ENCODE results near the gene LRMDA. TPM values are rescaled to one million over a fixed set of nuclear protein-coding genes. Genes with fewer than 3 reads are reported as not detected.

LRMDA gene
- total RNA-seq, 2 experiments from 2014 or later: not detected

- no peak for DNase-seq
- Mint-ChIP-seq H3K36me3 (ENCODE audit: low read depth) (no peaks in the 10 kb centered on the region), H3K27ac (no peak overlapping the region), H3K4me3 (no peak overlapping the region), H3K9me3 (no peaks in the 10 kb centered on the region), H3K27me3 (ENCODE audit: low read depth) (no peaks in the 10 kb centered on the region), H3K4me1 (ENCODE audit: low read depth) (no peaks in the 10 kb centered on the region)
- intact Hi-C loops (cut with micrococcal nuclease): no loop called here
- CTCF ChIA-PET: no interaction called here
Observed at GRCh38 chr10:76086170-76086760, 654.8 kb downstream of the LRMDA start.

GRCh38 chr10:76086761-76087639 is 655.6 kb downstream of the LRMDA start:
- H3K9me3 Mint-ChIP-seq: no peaks in the 10 kb centered on the region
- H3K27ac Mint-ChIP-seq: no peak overlapping the region

DNA sequence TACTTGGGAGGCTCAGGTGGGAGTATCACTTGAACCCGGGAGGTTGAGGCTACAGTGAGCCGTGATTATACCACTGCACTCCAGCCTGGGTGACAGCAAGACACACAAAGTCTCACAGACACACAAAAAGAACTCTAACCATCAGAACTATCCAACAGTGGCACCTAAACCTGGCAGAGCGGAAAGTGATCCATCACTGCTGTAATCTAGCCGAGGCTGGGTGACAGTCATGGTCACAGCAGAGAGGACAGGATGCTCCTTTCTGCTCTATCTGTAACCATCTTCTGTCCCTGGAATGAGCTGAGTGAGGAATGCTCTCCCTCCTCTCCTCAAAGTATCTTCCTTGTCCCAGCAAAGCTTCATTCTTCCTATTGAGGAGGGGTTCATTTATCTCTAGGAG is 656.6 kb downstream of the LRMDA start:
- Mint-ChIP-seq H3K9me3 (no peaks in the 10 kb centered on the region), H3K4me3 (no peak overlapping the region), H3K4me1 (ENCODE audit: low read depth) (no peaks in the 10 kb centered on the region), H3K27ac (no peak overlapping the region), H3K27me3 (ENCODE audit: low read depth) (no peaks in the 10 kb centered on the region), H3K36me3 (ENCODE audit: low read depth) (no peaks in the 10 kb centered on the region)
- intact Hi-C loops (cut with micrococcal nuclease): no loop called here
- DNase-seq: no peak
- CTCF ChIA-PET: no interaction called here

More at GRCh38 chr10:76086761-76087639, 655.6 kb downstream of the LRMDA start:
- no peaks in the 10 kb centered on the region for H3K36me3 Mint-ChIP-seq (ENCODE audit: low read depth)
- H3K4me3 Mint-ChIP-seq: no peak overlapping the region
- CTCF ChIA-PET: no interaction called here
- H3K4me1 Mint-ChIP-seq (ENCODE audit: low read depth): no peaks in the 10 kb centered on the region
- H3K27me3 Mint-ChIP-seq (ENCODE audit: low read depth): no peaks in the 10 kb centered on the region
- intact Hi-C loops (cut with micrococcal nuclease): no loop called here
- no peak for DNase-seq

DNA sequence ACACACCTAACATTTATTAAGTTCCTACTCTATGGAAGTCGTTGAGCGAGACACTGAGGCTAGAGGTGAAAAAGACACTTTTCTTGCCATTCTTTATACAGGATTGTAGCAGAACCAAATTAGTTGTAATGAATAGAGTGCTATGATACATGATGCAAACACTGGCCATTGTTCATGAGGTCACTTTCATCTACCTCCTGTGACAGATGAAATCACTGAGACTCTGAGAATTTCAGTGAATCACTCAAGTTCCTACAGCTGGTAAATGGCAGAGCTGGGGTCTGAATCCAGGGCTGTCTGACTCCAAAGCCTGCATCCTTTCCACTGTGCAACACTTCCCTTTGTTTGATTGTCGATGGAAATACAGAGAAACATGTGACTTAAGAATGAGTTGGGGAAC is 657.6 kb downstream of the LRMDA start:
- intact Hi-C loops (cut with micrococcal nuclease): no loop called here
- H3K36me3 Mint-ChIP-seq (ENCODE audit: low read depth): no peaks in the 10 kb centered on the region
- H3K9me3 Mint-ChIP-seq: no peaks in the 10 kb centered on the region
- H3K27me3 Mint-ChIP-seq (ENCODE audit: low read depth): no peaks in the 10 kb centered on the region
- H3K27ac Mint-ChIP-seq: no peak overlapping the region
- H3K4me3 Mint-ChIP-seq: no peak overlapping the region
- no peak for DNase-seq
- CTCF ChIA-PET: no interaction called here
- H3K4me1 Mint-ChIP-seq (ENCODE audit: low read depth): no peaks in the 10 kb centered on the region

- H3K9me3 Mint-ChIP-seq: no peaks in the 10 kb centered on the region
- no peaks in the 10 kb centered on the region for H3K4me1 Mint-ChIP-seq (ENCODE audit: low read depth)
- no peak overlapping the region for H3K27ac Mint-ChIP-seq
- H3K27me3 Mint-ChIP-seq (ENCODE audit: low read depth): no peaks in the 10 kb centered on the region
- no peak overlapping the region for H3K4me3 Mint-ChIP-seq
- CTCF ChIA-PET: no interaction called here
- no peak for DNase-seq
- intact Hi-C loops (cut with micrococcal nuclease): no loop called here
- no peaks in the 10 kb centered on the region for H3K36me3 Mint-ChIP-seq (ENCODE audit: low read depth)
Observed at GRCh38 chr10:76089556-76090180, 658.2 kb downstream of the LRMDA start.

GRCh38 chr10:76091926-76092325 is 660.5 kb downstream of the LRMDA start:
- no peaks in the 10 kb centered on the region for H3K27me3 Mint-ChIP-seq (ENCODE audit: low read depth)
- no peaks in the 10 kb centered on the region for H3K36me3 Mint-ChIP-seq (ENCODE audit: low read depth)
- no peak overlapping the region for H3K27ac Mint-ChIP-seq
- no peak overlapping the region for H3K4me3 Mint-ChIP-seq
- no peak for DNase-seq
- H3K9me3 Mint-ChIP-seq: no peaks in the 10 kb centered on the region
- H3K4me1 Mint-ChIP-seq (ENCODE audit: low read depth): no peaks in the 10 kb centered on the region
- CTCF ChIA-PET: no interaction called here
- intact Hi-C loops (cut with micrococcal nuclease): no loop called here

DNA sequence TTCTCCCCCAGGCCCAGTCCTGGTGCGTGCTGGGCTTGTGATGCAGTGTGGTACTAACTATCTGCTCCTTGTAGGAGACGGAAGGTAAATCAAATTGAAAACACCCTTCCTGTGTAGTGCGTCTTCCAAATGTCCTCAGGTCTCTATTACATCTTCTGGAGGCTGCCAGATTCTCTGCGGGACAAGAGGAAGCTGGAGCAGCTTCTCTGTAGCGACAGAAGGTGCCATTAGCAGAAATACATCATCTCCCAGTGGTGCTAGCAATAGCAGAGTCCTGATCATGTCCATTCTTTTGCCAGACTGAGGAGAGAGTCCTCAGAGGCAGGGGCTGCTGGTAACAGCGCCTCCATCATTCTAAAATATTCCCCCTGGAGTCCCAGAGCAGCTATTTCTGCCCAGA is 675.2 kb downstream of the LRMDA start:
- Mint-ChIP-seq H3K4me3 (no peak overlapping the region), H3K27ac (no peak overlapping the region), H3K27me3 (ENCODE audit: low read depth) (no peaks in the 10 kb centered on the region), H3K9me3 (no peaks in the 10 kb centered on the region), H3K36me3 (ENCODE audit: low read depth) (no peaks in the 10 kb centered on the region), H3K4me1 (ENCODE audit: low read depth) (no peaks in the 10 kb centered on the region)
- CTCF ChIA-PET: no interaction called here
- DNase-seq: no peak
- intact Hi-C loops (cut with micrococcal nuclease): no loop called here

DNA sequence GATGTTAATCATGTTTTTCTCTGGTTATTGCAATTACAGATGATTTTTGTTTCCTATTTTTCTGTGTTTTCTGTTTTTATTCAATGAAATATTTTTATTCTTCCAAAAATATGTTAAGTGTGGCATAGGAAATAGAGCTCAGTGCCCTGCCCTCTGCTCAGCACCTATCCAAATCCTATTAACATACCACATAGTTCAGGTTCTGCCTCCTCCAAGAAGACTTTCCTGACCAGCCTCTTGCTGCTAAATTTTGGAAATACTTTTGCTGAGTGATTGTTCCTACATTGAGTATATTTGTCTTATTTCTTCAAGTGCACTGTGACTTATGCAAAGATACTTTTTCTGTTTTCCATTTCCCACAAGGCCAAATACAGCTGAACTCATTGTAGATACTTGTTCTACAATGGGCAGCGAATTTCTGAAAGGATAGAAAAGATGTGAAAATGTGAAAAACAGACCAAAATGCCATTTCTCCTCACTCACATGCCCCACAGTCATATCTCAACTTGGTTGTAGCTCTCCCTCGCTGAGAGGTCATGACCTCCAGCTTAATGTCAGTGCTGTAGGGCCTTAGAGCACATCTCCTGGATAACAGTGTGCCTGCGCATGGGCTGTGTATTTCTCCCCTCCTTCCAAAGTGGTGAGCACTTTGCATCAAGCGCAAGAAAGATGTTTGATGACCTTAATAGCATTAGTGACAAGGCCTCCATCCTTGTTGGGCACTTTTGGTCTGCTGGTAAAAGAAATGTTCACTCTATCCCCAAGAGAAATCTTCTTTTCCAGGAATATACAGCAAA is 677.3 kb downstream of the LRMDA start:
- no peaks in the 10 kb centered on the region for H3K36me3 Mint-ChIP-seq (ENCODE audit: low read depth)
- H3K9me3 Mint-ChIP-seq: no peaks in the 10 kb centered on the region
- no peaks in the 10 kb centered on the region for H3K4me1 Mint-ChIP-seq (ENCODE audit: low read depth)
- no peak overlapping the region for H3K4me3 Mint-ChIP-seq
- intact Hi-C loops (cut with micrococcal nuclease): no loop called here
- CTCF ChIA-PET: no interaction called here
- DNase-seq: no peak
- no peak overlapping the region for H3K27ac Mint-ChIP-seq
- H3K27me3 Mint-ChIP-seq (ENCODE audit: low read depth): peaks cover 4% of the 10 kb centered on the region

DNA sequence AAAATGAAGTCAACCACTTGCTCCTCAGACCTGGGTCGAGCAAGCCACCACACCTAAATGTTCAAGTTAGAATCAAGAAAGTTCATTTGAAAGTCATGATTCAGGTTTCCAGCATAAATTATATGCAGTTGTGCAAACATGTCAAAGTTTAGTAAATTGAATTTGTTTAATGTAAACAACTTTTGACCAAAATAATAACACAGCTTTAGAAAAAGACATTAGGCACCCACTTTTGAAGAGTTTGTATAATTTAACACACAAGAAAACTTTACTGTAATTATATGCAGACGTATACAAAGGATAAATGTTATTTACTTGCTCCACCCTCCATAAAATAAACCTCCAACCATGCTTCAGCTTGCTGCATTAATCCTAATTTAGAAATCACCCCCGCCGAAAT is 680.0 kb downstream of the LRMDA start:
- Mint-ChIP-seq H3K4me3 (no peak overlapping the region), H3K4me1 (ENCODE audit: low read depth) (no peaks in the 10 kb centered on the region), H3K27me3 (ENCODE audit: low read depth) (peaks cover 6% of the 10 kb centered on the region), H3K36me3 (ENCODE audit: low read depth) (no peaks in the 10 kb centered on the region), H3K9me3 (no peaks in the 10 kb centered on the region), H3K27ac (no peak overlapping the region)
- DNase-seq: no peak
- intact Hi-C loops (cut with micrococcal nuclease): no loop called here
- CTCF ChIA-PET: no interaction called here

DNA sequence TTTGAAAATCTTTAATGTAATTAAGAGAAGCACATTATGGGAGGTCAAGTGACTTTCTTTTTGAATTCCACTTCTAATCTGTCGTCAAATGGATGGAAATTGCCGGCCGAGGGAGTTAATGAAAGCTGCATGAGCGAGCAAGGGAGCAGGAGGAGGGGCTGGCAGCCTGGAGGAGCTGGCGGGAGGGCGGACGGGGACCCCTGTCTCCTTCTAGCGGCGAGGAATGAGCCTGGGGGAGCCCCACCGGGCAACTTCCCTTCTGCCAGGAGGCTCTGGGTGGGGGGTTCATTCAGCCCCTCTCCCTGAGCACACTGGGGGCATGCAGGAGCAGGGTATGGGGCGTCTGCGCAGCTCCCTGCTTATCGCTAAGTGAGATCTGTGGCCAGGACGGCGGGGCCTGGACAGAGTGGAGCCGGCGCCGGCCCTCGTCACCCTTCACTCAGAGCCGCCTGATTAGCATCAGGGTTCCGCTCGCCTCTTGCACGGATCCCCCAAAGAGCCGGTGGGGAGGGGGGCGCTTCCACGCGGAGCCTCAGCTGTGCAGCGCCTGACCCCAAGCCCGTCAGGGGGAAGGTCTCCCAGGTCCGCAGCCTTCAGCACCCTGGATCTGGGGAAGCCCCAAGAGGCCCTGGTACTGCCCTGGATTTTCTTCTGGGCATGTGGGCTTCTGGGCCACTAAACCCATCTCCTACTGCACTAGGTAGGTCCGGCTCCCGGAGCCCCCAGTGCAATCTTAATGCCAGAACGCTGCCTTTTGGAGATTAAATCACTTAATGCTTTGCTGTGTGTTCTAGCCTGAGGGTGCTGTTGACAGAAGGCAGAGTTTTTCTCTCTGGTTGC is 680.8 kb downstream of the LRMDA start:
- Mint-ChIP-seq H3K27ac (no peak overlapping the region), H3K9me3 (no peaks in the 10 kb centered on the region), H3K36me3 (ENCODE audit: low read depth) (no peaks in the 10 kb centered on the region), H3K4me1 (ENCODE audit: low read depth) (no peaks in the 10 kb centered on the region), H3K4me3 (no peak overlapping the region), H3K27me3 (ENCODE audit: low read depth) (peaks cover 6% of the 10 kb centered on the region)
- intact Hi-C loops (cut with micrococcal nuclease): no loop called here
- CTCF ChIA-PET: no interaction called here
- DNase-seq: no peak

GRCh38 chr10:76112826-76113150 is 681.4 kb downstream of the LRMDA start:
- Mint-ChIP-seq H3K27me3 (ENCODE audit: low read depth) (peaks cover 6% of the 10 kb centered on the region), H3K36me3 (ENCODE audit: low read depth) (no peaks in the 10 kb centered on the region), H3K27ac (no peak overlapping the region), H3K4me3 (no peak overlapping the region), H3K4me1 (ENCODE audit: low read depth) (no peaks in the 10 kb centered on the region), H3K9me3 (no peaks in the 10 kb centered on the region)
- DNase-seq: no peak
- intact Hi-C loops (cut with micrococcal nuclease): no loop called here
- CTCF ChIA-PET: no interaction called here

GRCh38 chr10:76113952-76114351 is 682.5 kb downstream of the LRMDA start:
- H3K4me1 Mint-ChIP-seq (ENCODE audit: low read depth): no peaks in the 10 kb centered on the region
- DNase-seq: no peak
- H3K9me3 Mint-ChIP-seq: no peaks in the 10 kb centered on the region
- H3K27me3 Mint-ChIP-seq (ENCODE audit: low read depth): peaks cover 6% of the 10 kb centered on the region
- no peak overlapping the region for H3K4me3 Mint-ChIP-seq
- H3K36me3 Mint-ChIP-seq (ENCODE audit: low read depth): no peaks in the 10 kb centered on the region
- CTCF ChIA-PET: no interaction called here
- H3K27ac Mint-ChIP-seq: no peak overlapping the region
- intact Hi-C loops (cut with micrococcal nuclease): no loop called here

All from activated naive CD4-positive, alpha-beta T cell treated with anti-CD3 and anti-CD28 coated beads for 36 hours (primary cell).